HG03520 (cell line): Measurements from ENCODE around the gene CYP11A1.
"Not testable (repeated sequence)": the region's sequence is repeated elsewhere in the genome, so short reads cannot be mapped to it uniquely, and the experiment has no call there.

Experiments used
- ATAC-seq: cut with Tn5 transposase; IDR thresholded peaks from one replicate; pipeline ENCODE4 v1.9.1; 2021; ENCODE audit warnings: mild to moderate bottlenecking, moderate library complexity; ENCODE audit not compliant: unreplicated experiment

CYP11A1 gene

DNA sequence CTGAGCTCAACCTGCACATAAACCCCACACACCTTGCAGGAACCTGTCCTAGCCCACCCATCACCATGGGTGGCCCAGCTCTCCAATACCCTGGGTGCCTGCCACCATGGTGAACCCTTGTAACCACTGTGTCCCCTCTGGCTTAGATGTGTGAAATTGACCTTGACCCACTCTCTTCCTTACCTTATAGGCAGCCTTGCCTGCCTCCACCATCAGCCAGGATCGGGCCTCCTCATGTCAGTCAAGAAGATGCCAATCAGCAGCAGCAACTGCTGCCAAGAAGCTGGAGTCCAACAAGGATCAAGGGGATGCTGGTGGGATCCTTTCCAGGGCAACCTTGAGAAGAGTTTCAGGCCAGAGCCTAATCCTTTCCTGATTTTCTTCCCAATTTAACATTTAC lies 8.8 kb upstream of the CYP11A1 start:
- no peak for ATAC-seq

DNA sequence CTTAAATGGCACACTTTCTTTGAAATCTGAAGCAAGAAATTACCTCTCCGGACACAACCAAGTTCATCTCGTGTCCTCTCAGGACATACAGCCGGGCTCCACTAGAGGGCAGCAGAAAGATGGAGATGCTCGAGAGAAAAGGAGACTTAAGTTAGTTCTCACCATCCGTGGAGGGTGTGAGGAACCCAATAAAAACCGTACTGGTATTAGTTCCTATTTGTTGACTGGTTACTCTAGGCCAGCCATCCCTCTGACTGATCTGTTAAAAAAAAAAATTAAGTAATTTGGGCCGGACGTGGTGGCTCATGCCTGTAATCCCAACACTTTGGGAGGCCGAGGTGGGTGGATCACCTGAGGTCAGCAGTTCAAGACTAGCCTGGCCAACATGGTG lies 7.9 kb upstream of the CYP11A1 start:
- ATAC-seq = no peak

DNA sequence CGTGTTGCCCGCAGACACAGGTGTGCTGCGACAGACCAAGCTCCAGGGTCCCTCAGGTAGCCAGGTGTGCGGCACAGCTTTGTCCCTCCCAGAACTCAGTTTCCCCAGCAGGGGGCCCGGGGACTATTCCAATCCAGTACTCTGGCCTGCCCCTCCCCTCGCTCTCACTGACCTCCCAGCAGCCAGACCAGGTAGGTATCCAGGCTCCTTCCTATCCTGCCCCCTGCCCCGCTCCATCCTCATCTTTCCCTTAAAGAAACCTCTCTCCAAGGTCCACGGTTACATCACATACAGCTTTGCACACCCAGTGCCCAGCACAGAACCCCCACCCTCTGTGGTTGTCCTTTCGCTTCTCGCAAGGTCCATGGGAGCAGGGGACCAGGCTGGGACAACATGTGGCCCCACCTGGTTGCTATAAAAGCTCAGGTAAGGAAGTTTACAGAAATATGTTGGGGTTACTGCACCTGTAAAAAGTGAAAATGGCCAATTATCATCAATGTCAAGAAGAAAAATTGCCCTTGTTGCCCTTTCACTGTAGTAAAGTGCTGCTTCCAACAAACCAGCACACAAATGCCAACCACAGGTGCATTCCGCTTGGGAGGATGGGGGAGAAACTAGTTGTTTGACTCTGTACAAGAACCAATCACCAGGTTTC lies 7.3 kb upstream of the CYP11A1 start:
- no peak for ATAC-seq

DNA sequence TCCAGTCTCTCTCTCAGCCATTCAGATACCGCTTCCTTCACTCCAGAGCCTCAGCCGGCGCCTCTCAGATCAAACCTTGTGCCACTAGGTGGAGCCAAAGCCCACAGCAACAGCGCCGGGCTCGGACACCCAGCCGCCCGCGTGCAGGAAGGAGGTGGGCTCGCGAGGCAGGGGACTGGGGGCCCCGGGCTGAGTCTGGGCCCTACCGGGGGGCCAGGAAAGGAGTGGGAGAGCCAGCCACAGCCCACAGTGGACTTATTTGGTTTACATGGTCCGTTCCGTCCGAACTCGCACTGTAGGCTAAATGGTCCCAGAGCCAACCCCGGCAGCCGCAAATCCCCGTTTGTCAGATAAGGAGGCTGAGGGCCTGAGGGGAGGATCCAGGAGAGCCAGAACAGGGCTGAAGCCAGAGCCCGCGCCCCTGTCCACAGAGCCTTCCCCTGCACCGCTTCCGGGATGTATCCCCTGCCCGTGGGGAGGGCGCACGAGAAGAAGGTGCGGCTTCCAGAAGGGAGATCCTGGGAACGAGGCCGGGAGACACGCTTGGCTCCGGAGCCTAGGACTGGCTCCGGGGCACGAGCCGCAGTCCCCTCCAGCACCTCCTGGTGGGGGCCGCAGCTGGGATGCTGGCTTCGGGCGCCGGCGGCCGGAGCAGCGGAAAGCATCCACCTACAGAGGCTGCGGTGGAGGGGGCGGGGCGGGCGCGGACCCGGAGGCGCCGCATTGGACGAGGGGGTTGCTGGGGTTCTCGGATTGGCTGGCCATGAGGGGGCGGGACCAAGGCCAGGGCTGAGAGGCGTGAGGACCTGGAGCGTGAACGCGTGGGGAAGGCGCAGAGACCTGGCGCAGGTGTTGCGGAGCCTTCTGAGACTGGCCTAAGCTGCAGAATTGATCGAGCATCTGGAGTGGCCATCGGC lies 6.5 kb upstream of the CYP11A1 start:
- peak; percentile 63 for ATAC-seq

DNA sequence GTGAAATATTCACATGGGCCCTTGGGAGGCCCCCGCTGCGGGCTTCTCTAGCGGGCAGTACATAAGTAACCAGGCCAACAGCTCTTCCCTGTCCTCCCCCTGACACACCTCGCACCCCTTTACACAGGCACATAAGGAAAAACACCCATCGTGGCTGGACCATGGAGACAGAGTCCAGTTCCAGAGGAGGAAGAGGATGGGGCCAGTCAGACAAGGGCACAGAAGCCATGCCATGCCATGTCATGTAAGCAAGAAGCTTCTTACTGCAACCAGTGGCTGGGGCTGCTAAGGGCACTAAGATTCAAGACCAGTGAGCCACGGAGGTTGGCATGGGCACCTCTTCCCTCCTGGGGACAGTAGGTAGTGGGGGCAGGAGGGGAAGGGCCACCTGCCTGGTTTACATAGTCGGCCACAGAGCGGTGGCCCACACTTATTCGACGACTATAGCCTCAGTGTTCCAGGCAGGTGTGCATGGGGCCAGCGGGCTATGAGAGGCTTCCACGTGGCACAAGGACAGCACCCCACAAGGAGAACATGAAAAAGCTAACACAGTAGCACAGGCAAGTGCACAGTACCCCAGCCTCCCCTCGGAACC lies 5.7 kb upstream of the CYP11A1 start:
- no peak for ATAC-seq

DNA sequence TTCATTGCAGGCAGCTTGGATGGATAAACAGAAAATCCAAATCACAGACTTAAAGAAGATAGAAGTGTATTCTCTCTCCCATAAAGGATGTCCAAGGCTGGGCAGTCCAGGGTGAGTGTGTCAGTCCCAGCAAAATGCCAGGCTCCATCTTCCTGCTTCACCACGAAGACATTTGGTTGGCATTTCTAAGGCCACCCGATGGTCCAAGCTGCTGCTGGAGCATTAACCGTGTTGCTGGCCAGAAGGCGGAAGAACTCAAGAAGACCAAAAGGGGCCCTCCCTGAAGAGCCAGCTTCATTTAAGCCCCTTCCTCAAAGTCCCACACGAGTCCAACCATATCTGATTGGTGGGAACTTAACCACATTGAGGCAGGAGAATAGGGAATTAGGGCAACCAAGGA lies 3.0 kb upstream of the CYP11A1 start:
- ATAC-seq = no peak

DNA sequence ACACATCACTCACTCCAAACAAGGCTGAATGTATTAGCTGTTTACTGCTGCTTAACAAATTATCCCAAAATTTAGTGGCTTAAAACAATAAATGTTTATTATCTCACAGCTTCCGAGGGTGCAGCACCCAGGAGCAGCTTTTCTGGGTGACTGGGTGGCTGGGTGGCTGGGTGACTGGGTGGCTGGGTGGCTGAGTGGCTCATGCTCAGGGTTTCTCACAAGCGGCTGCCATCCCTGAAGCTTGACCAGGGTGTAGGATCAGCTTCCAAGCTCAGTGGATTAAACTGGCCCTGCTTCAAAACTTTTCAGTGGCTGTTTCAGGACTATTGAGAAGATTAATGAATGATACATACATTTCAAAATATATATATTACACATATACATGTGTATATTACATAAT lies 2.3 kb upstream of the CYP11A1 start:
- ATAC-seq = no peak

DNA sequence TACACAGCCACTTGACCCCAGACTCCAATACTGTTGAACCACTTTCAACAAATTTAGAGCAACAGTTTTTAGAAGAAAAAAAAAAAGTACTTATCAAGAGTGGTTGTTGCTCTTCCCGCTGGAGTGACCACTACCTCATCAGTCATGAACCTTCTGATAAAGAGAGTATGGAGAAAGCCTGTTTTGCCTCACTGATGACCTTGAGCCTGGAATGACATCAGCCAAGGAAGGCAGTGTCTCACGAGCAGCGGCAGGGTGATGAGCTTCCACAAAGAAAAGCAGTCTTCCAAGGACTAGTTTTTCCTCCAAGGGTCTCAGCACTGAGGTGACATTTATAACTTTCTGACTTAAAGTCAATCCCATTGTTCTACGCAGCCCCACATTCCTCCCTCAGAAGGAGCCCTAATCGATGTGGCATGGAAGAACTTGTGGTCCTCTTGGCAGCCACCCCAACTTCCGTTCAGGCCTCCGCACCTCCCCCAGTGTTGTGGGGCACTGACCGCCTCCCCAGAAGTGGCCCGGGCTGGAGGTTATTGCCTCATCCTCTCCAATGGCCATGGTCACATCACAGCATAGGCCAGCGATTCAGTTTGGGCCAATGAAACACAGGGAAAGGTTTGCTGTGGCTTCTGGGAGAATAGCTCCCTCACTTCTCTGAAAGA lies 1.8 kb upstream of the CYP11A1 start:
- ATAC-seq = no peak

DNA sequence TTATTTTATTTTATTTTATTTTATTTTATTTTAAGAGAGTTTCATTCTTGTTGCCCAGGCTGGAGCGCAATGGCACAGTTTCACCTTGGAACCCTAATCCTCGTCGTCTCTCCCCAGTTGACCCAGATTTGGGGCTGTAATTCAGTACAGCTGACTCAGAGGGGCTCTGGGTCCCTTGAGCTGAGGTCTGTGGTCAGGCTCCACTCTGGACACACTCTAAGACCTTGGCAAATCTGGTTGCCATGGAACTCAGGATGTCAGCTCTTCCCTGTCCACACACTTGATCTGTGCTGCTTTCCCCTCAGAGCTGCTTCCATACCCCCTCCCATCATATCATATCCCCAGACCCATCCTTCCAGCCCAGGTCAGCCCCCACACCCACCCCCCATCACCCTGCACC lies 675 bp upstream of the CYP11A1 start:
- ATAC-seq = no peak

DNA sequence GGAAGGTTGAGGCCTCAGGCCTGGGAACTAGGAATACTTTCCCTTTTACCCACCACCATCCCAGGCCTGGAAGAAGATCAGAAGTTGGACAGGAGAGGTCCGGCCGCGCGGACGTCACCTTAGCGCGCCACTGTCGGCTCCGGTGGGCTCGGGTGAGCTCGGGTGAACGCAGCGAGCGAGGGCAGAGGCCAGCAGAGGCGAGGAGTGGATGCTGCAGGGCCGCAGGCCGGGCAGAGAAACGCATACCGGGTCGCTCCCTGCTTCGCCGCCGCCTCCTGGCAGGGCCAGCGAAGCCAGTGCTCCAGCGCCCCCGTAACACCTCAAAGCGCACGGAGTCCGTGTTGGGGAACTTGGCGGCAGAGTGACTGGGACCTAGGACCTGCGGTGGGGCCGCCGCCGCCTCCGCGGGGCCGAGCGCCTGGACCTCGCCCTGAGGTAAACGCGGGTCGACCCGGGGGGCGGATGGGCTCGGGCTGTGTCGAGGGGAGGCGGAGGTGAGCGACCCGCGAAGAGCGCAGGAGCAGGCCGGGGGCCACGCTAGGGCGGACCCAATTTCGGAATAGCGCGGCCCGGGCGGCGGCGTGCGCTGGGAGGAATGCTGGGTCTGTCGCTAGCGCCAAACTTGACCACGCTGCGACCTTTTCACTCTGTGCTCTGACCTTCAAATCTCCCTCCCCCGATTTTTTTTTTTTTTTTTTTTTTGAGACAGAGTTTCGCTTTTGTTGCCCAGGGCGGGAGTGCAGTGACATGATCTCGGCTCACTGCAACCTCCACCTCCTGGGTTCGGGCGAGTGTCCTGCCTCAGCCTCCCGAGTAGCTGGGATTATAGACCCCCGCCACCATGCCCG lies 1.6 kb downstream of the CYP11A1 start:
- ATAC-seq = no peak

DNA sequence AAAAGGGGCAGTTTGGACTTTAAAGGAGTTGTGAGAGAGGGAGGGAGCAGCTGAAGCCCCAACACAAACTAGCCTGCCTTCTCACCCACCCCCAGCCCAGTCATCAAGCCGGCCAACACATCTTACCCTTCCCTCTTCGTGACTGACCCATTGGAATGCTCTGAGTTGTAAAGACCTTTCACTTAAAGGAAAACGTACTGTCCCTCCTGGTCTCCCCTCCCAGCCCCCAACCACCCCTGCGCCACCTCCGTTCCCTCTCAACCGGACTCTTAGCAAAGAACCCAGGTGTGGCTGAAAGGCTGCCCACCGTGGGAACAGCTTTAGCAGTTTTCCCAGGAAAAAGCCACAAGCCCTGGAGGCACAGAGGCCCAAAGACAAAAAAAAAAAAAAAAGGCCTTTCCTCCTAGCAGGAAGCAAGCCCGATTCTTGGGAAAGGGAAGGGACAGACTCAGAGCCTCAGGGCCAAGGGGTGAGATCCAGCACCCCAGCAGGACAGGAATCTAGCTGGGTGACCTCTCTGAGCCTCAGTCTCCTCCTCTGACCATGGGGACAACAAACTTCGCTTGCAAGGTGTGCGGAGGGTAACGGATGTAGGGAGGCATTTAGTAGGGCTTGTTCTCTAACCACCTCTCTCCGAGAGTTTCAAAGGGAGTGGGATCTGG lies 2.4 kb downstream of the CYP11A1 start:
- ATAC-seq = no peak

DNA sequence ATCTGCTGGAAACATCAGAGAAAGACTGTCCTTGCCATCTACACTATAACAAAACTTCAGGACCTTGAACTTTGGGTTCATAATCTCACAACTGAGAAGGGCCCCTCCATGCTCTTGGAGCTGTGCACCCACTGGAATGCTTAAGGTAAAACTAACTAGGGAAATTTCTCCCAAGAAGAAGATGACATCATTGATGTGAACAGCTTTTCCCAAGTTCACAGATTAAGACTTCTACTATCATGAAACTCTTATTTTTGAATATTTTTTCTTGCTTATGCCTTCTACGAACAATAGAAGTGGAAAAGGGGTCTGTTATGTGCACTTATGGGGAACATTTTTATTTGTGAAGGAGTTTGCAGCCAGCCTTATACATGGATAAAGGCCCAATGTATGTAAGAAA lies 5.0 kb downstream of the CYP11A1 start:
- ATAC-seq = no peak

DNA sequence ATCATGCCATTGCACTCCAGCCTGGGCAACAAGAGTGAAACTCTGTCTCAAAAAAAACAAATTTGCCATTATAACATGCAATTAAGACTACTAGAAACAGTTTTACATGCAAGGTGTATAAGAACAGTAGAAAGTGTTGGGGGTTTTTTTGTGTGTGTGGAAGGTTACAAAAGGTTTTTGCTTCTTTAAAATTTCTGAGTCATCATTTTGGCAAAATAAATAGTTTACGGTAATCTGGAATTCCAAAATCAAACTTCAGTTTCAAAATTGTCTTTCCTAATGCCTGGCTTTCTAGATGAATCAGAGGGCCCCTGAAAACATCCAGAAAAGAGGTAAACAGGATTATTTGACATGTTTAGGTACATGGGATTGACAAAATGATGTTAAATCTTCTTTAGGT lies 6.6 kb downstream of the CYP11A1 start:
- not testable (repeated sequence) for ATAC-seq

DNA sequence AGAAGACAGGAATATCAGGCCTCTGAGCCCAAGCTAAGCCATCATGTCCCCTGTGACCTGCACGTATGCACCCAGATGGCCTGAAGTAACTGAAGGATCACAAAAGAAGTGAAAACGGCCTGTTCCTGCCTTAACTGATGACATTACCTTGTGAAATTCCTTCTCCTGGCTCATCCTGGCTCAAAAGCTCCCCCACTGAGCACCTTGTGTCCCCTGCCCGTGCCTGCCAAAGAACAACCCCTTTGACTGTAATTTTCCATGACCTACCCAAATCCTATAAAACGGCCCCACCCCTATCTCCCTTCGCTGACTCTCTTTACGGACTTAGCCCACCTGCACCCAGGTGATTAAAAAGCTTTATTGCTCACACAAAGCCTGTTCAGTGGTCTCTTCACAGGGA lies 8.1 kb downstream of the CYP11A1 start:
- not testable (repeated sequence) for ATAC-seq

DNA sequence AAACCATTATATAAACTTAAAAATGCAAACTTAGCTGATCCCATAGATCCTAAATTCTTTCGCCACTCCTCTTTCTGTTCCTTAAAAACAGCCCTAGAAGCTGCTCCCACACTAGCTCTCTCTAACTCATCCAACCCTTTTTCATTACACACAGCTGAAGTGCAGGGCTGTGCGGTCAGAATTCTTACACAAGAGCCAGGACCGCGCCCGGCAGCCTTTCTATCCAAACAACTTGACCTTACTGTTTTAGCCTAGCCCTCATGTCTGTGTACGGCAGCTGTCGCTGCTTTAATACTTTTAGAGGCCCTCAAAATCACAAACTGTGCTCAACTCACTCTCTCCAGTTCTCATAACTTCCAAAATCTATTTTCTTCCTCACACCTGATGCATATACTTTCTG lies 9.9 kb downstream of the CYP11A1 start:
- not testable (repeated sequence) for ATAC-seq

DNA sequence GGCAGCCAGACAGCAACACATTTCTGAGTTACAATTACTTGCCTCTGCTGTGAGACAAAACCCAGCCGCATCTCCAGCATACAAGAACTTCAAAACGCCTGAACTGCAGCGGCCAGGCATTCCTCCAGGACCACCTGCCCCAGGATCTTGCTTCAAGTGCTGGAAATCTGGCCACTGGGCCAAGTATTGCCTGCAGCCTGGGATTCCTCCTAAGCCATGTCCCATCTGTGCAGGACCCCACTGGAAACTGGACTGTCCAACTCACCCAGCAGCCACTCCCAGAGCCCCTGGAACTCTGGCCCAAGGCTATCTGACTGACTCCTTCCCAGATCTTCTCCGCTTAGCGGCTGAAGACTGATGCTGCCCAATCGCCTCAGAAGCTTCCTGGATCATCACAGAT lies 11.4 kb downstream of the CYP11A1 start:
- ATAC-seq = not testable (repeated sequence)

DNA sequence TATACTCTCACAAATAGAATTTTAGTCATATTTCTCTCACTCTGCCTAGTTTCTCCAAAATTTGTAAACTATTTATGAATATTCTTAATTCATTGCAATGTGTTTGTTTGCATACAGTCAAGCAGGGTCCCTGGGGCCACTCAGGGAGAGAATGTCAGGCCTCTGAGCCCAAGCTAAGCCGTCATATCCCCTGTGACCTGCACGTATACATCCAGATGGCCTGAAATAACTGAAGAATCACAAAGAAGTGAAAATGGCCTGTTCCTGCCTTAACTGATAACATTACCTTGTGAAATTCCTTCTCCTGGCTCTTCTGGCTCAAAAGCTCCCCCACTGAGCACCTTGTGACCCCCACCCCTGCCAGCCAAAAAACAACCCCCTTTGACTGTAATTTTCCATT lies 13.5 kb downstream of the CYP11A1 start:
- not testable (repeated sequence) for ATAC-seq

DNA sequence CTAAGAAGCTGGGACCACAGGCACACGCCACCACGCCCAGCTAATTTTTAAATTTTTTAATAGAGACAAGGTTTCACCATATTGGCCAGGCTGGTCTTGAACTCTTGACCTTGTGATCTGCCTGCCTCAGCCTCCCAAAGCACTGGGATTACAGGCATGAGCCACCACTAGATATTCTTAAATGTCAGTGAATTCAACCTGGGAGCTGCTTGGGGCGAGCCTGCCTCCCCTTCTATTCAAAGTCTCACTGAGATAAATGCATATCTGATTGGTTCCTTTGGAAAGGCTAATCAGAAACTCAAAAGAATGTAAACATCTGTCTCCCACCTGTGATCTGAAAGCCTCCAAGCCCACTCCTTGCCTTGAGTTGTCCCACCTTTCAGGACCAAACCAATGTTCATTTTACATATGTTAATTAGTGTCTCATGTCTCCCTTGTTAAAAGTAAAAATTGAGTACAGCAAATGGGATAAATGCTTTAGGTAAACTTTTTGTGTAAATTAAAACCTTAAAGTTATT lies 15.0 kb downstream of the CYP11A1 start:
- no peak for ATAC-seq

DNA sequence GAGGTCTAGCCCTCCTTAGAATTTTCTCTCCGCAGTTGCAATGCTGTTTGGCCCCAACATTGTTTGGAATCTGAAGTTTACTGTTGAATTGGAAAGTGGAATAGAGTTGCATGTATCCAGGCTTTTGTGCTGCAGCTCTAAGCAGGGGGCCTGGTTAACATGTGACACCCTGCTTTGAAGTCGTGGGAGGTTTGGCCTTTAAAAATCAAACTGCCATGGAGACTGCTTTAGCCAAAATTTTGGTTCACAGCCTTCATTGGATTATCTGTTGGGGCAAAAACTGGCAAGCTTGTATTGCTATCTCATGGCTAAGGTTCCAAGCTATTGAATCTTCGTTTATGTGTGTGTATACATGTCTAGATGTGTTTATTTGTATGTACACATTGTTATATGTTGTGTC lies 15.8 kb downstream of the CYP11A1 start:
- no peak for ATAC-seq
